OCI-LY1 (cell line): ENCODE results near the gene ALPI.

Experiments
- EZH2 ChIP-seq: fragments of 200-600 bp; sonication (generic), shearing (Covaris generic); IDR thresholded peaks from 2 replicates; pipeline ENCODE4 v1.8.0; 2017; ENCODE audit warnings: borderline replicate concordance, mixed run types, mild to moderate bottlenecking, antibody characterized with exemption, low read length, moderate library complexity, mixed read lengths
- TF ChIP-seq, protein P1 (sequence below): fragments of 200-600 bp; sonication (generic), shearing (Covaris generic); IDR thresholded peaks from 2 replicates; pipeline ENCODE4 v1.5.1; 2017; ENCODE audit warnings: mild to moderate bottlenecking, antibody characterized with exemption, low read length, moderate library complexity, mixed read lengths

DNA sequence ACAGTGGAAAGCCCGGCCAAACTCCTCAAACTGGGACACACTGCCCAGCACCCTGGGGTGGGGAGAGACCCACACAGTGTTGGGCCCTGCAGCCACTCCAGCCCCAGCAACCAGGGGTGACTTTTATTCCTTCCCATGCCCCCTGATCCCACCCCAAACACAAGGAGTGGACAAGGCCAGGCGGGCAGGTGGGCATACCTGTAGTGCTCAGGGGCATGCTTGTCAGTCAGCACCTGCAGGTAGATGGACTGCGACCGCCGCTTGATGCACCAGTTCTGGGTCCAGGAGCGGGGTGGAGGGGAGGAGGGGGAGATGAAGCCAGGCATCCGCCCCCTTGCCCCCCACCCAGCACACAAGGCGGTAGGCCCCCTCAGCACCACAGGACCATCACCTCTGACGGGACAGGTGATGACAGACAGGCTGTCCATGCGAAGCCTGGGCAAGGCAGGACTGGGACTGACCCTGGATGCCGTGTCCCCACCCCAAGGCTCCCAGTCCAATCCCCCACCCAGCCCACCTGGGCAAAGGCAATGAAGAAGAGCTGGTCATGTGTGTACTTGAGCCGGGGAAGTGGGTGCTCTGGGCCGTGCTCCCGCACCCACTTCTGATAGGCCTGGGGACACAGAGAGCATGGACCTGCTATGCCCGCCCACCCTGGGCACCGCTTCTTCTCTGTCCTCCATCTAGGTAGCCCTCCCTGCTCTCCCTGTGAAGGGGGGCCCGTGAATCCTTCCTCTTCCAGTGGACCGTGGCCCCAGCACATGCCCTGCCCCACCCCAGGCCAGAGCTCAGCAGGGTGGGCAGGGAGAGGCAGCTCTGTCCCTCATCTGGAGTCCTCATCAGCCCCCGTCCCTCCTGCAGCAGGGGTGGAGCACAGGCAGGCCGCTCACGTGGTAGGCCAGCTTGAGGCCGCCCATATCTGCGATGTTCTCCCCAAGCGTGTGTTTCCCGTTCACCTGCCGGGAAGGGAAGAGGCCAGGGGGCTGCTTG, 24.5 kb downstream of the ALPI start:
- TF ChIP-seq, protein P1, sequence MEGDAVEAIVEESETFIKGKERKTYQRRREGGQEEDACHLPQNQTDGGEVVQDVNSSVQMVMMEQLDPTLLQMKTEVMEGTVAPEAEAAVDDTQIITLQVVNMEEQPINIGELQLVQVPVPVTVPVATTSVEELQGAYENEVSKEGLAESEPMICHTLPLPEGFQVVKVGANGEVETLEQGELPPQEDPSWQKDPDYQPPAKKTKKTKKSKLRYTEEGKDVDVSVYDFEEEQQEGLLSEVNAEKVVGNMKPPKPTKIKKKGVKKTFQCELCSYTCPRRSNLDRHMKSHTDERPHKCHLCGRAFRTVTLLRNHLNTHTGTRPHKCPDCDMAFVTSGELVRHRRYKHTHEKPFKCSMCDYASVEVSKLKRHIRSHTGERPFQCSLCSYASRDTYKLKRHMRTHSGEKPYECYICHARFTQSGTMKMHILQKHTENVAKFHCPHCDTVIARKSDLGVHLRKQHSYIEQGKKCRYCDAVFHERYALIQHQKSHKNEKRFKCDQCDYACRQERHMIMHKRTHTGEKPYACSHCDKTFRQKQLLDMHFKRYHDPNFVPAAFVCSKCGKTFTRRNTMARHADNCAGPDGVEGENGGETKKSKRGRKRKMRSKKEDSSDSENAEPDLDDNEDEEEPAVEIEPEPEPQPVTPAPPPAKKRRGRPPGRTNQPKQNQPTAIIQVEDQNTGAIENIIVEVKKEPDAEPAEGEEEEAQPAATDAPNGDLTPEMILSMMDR, result no peak
- no peak for TF ChIP-seq EZH2
